PC-9 (cell line): ENCODE data around the gene LMTK3. TPM values are rescaled to one million over a fixed set of nuclear protein-coding genes. Genes with fewer than 3 reads are reported as not detected.

Source experiments
- BruUV-seq: library from RNA; stranded (reverse); fragments of 400-500 nt; replicated peaks from 2 replicates; lab custom pipeline; 2021; lab: Mats Ljungman, UMichigan
- CTCF ChIA-PET: fragments of 300-600 bp; sonication (Branson Sonifier 250); formaldehyde crosslinking; loops from one replicate; lab custom pipeline; 2022; ENCODE audit warnings: antibody characterized with exemption; lab: Charles Lee
- POLR2A ChIA-PET: fragments of 300-600 bp; sonication (Branson Sonifier 250); formaldehyde crosslinking; loops from one replicate; lab custom pipeline; 2022; ENCODE audit warnings: antibody characterized with exemption; ENCODE audit not compliant: unreplicated experiment; lab: Charles Lee
- DNase-seq, 2 experiments: peaks; one replicate each; pipeline versions ENCODE4 v3.0.0 to v3.0.0-alpha.2; 2015 to 2022; ENCODE audit warnings: mixed read lengths in 1 of 2
- H2AFZ ChIP-seq: fragments of 200-600 bp; sonication (generic); 2 replicates; pipeline ENCODE4 v1.8.1; 2017; ENCODE audit warnings: antibody characterized with exemption
- H3F3A ChIP-seq: fragments of 200-600 bp; sonication (generic); 2 replicates; pipeline ENCODE4 v1.8.1; 2017; ENCODE audit warnings: antibody characterized with exemption, mild to moderate bottlenecking, low read depth; ENCODE audit not compliant: insufficient read depth
- H3K27ac ChIP-seq: fragments of 200-600 bp; sonication (generic); 2 replicates; pipeline ENCODE4 v1.6.1; 2016; ENCODE audit warnings: mixed run types
- H3K27me3 ChIP-seq: fragments of 200-600 bp; sonication (generic); 2 replicates; pipeline ENCODE4 v1.6.1; 2016; ENCODE audit warnings: low read depth, mixed run types; ENCODE audit not compliant: insufficient read depth
- H3K36me3 ChIP-seq: fragments of 200-600 bp; sonication (generic); 2 replicates; pipeline ENCODE4 v1.6.1; 2016; ENCODE audit warnings: low read depth, mixed run types
- H3K4me1 ChIP-seq: fragments of 200-600 bp; sonication (generic); replicated peaks from 2 replicates; pipeline ENCODE4 v1.6.1; 2016; ENCODE audit warnings: mixed run types; ENCODE audit not compliant: insufficient read depth
- H3K4me2 ChIP-seq: fragments of 200-600 bp; sonication (generic); 2 replicates; pipeline ENCODE4 v1.6.1; 2017; ENCODE audit warnings: mixed run types
- H3K4me3 ChIP-seq: fragments of 200-600 bp; sonication (generic); 2 replicates; pipeline ENCODE4 v1.6.1; 2016; ENCODE audit warnings: mixed run types
- H3K79me2 ChIP-seq: fragments of 200-600 bp; sonication (generic); 2 replicates; pipeline ENCODE4 v1.6.1; 2017; ENCODE audit warnings: low read depth, mixed run types
- H3K9me2 ChIP-seq: fragments of 200-600 bp; sonication (generic); 2 replicates; pipeline ENCODE4 v1.8.1; 2017; ENCODE audit warnings: mild to moderate bottlenecking; ENCODE audit not compliant: insufficient read depth
- H3K9me3 ChIP-seq: fragments of 200-600 bp; sonication (generic); 2 replicates; pipeline ENCODE4 v1.8.1; 2016; ENCODE audit warnings: low read depth; ENCODE audit not compliant: insufficient read depth
- H4K20me1 ChIP-seq: fragments of 200-600 bp; sonication (generic); 2 replicates; pipeline ENCODE4 v1.8.1; 2017; ENCODE audit not compliant: insufficient read depth
- EZH2 ChIP-seq: fragments of 200-600 bp; sonication (generic); IDR thresholded peaks from 2 replicates; pipeline ENCODE4 v1.8.0; 2017; ENCODE audit warnings: antibody characterized with exemption, low read depth
- intact Hi-C: fragments of 100-400 bp; cut with micrococcal nuclease; formaldehyde crosslinking; loops from one replicate; pipeline ENCODE4 v1.10.0; 2022; ENCODE audit not compliant: unreplicated experiment
- total RNA-seq: library from RNA; stranded (reverse); gene quantifications from 2 replicates; pipeline ENCODE4 v1.2.3, GENCODE V29; 2021
- TF ChIP-seq, protein P1 (sequence below): fragments of 200-600 bp; sonication (generic); conservative IDR thresholded peaks from 2 replicates; pipeline ENCODE4 v1.6.1; 2017; ENCODE audit warnings: mixed run types, antibody characterized with exemption, mild to moderate bottlenecking, moderate library complexity

Gene LMTK3
- total RNA-seq, 1 experiment from 2014 or later, result 13.9 TPM

DNA sequence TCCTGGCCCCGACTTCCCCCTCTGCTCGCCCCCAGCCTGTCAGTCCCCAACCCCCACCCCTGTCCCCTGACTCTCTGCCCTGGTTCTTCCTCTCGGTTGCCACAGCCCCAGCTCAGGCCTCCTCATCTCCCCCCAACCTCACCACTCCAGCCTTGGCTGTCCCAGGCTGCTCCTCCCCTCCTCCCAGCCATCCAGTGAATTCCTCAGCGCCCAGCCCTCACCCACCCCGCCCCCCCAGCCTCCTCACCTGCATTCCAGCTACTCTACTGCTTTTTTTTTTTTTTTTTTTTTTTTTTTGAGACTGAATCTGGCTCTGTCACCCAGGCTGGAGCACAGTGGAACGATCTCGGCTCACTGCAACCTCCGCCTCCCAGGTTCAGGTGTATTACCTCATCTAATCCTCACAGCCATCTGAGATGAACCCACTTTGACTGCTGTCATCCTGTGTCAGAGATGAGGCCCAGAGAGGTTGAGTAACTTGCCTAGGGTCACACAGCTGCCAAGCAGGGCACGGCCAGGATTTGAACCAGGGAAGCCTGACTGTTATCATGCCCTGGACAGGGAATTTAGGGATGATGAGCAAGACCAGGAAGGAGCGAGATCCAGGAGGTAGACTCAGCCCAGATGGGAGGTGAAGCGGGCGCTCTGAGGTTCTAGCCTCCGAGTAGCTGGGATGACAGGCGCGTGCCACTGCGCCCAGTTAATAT, 42.9 kb upstream of the LMTK3 start:
- peaks cover 59% of the 10 kb centered on the region for H3K4me1 ChIP-seq
- intact Hi-C loops, result loop anchor here (1.0 kb wide), 1 partner anchor 11 kb away; no protein-coding TSS in a partner anchor
- H3K4me3 ChIP-seq, result peak overlapping the region; percentile 5; the same call in 1 of the 2 replicates
- ChIA-PET POLR2A (interaction anchor here (0.5 to 0.7 kb wide), 5 partner anchors 14 to 439 kb away, joined by 4 to 24 read pairs (median 5); no protein-coding TSS in a partner anchor), CTCF (interaction anchor here (1.2 kb wide), 1 partner anchor 47 kb away, joined by 4 read pairs; no protein-coding TSS in a partner anchor)
- H2AFZ ChIP-seq, result no peak overlapping the region
- no peaks in the 10 kb centered on the region for H3K79me2 ChIP-seq
- no TSS peak for BruUV-seq
- H3K27ac ChIP-seq, result peak overlapping the region; percentile 73
- DNase-seq, result peak; percentile 62 to 79
- no peaks in the 10 kb centered on the region for H3K36me3 ChIP-seq
- no peaks in the 10 kb centered on the region for H4K20me1 ChIP-seq
- H3K9me3 ChIP-seq, result no peaks in the 10 kb centered on the region
- TF ChIP-seq EZH2, result no peak
- TF ChIP-seq, protein P1, sequence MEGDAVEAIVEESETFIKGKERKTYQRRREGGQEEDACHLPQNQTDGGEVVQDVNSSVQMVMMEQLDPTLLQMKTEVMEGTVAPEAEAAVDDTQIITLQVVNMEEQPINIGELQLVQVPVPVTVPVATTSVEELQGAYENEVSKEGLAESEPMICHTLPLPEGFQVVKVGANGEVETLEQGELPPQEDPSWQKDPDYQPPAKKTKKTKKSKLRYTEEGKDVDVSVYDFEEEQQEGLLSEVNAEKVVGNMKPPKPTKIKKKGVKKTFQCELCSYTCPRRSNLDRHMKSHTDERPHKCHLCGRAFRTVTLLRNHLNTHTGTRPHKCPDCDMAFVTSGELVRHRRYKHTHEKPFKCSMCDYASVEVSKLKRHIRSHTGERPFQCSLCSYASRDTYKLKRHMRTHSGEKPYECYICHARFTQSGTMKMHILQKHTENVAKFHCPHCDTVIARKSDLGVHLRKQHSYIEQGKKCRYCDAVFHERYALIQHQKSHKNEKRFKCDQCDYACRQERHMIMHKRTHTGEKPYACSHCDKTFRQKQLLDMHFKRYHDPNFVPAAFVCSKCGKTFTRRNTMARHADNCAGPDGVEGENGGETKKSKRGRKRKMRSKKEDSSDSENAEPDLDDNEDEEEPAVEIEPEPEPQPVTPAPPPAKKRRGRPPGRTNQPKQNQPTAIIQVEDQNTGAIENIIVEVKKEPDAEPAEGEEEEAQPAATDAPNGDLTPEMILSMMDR, result no peak
- peak overlapping the region; percentile 67 for H3K4me2 ChIP-seq
- no peaks in the 10 kb centered on the region for H3K9me2 ChIP-seq
- H3K27me3 ChIP-seq, result no peaks in the 10 kb centered on the region
- peaks cover 53% of the 10 kb centered on the region for H3F3A ChIP-seq

GRCh38 chr19:48553676-48554384, 42.2 kb upstream of the LMTK3 start:
- Histone ChIP-seq H3K9me3 (no peaks in the 10 kb centered on the region), H3K4me2 (peak overlapping the region; percentile 67), H3K4me3 (peak overlapping the region; percentile 5; the same call in 1 of the 2 replicates), H3F3A (peaks cover 53% of the 10 kb centered on the region), H3K4me1 (peaks cover 59% of the 10 kb centered on the region), H3K27me3 (no peaks in the 10 kb centered on the region), H4K20me1 (no peaks in the 10 kb centered on the region), H2AFZ (no peak overlapping the region), H3K36me3 (no peaks in the 10 kb centered on the region), H3K27ac (peak overlapping the region; percentile 49), H3K9me2 (no peaks in the 10 kb centered on the region), H3K79me2 (no peaks in the 10 kb centered on the region)
- intact Hi-C loops, result loop anchor here (1.0 to 2.0 kb wide), 2 partner anchors 11 to 41 kb away; no protein-coding TSS in a partner anchor
- peak; percentile 85 to 89 for DNase-seq
- no TSS peak for BruUV-seq
- ChIA-PET CTCF (no interaction called here), POLR2A (interaction anchor here (0.5 to 0.7 kb wide), 6 partner anchors 15 to 438 kb away, joined by 4 to 24 read pairs (median 5); no protein-coding TSS in a partner anchor)
- no peak for TF ChIP-seq EZH2
- TF ChIP-seq, protein P1, result no peak
